Fibroblast of pulmonary artery (primary cell): ENCODE measurements around the gene KIF25.

Source experiments
- DNase-seq: peaks from one replicate; pipeline ENCODE4 v3.0.0-alpha.2; 2010; ENCODE audit warnings: low read depth
- H3K4me3 ChIP-seq: replicated peaks from 2 replicates; pipeline ENCODE4 v1.5.1; 2011; ENCODE audit warnings: low read depth, mild to moderate bottlenecking, control low read depth, low read length, moderate library complexity
- CTCF ChIP-seq: IDR thresholded peaks from 2 replicates; pipeline ENCODE4 v1.5.1; 2011; ENCODE audit warnings: mild to moderate bottlenecking, control low read depth, low read length, inconsistent platforms; ENCODE audit errors: missing control alignments

The KIF25 gene

GRCh38 chr6:168004023-168004422, 6.6 kb downstream of the KIF25 start:
- DNase-seq = no peak
- TF ChIP-seq CTCF = no peak
- H3K4me3 ChIP-seq = no peak overlapping the region

- DNase-seq = no peak
- no peak overlapping the region for H3K4me3 ChIP-seq
- TF ChIP-seq CTCF = no peak
Measured at GRCh38 chr6:168004945-168005344, 7.5 kb downstream of the KIF25 start.

GRCh38 chr6:168005796-168006195, 8.3 kb downstream of the KIF25 start:
- TF ChIP-seq CTCF = no peak
- no peak overlapping the region for H3K4me3 ChIP-seq
- no peak for DNase-seq

- peak; percentile 99 for DNase-seq
- no peak overlapping the region for H3K4me3 ChIP-seq
- no peak for TF ChIP-seq CTCF
Measured at GRCh38 chr6:168007592-168008338, 10.3 kb downstream of the KIF25 start.

GRCh38 chr6:168009331-168009730, 11.9 kb downstream of the KIF25 start:
- DNase-seq = peak; percentile 24
- TF ChIP-seq CTCF = no peak

GRCh38 chr6:168011291-168011690, 13.8 kb downstream of the KIF25 start:
- no peak overlapping the region for H3K4me3 ChIP-seq
- no peak for TF ChIP-seq CTCF
- DNase-seq = no peak

More at GRCh38 chr6:168009331-168009730, 11.9 kb downstream of the KIF25 start:
- no peak overlapping the region for H3K4me3 ChIP-seq
